Thyroid gland (tissue), 4 donors: Measurements from ENCODE around the gene SPG21.

Source experiments
- CTCF ChIP-seq, 6 experiments: fragments of 200-600 bp in 3 of 6; fragments of 450-650 bp in 3 of 6; sonication (generic) in 3 of 6; IDR thresholded peaks; one replicate each; pipeline ENCODE4 v1.5.1; 2016 to 2019; ENCODE audit warnings: antibody characterized with exemption in 6 of 6, mild to moderate bottlenecking in 2 of 6, inconsistent platforms in 1 of 6, moderate library complexity in 1 of 6
- POLR2A ChIP-seq, 2 donors: fragments of 450-650 bp; IDR thresholded peaks; one replicate each; pipeline ENCODE4 v1.6.1; 2017; ENCODE audit warnings: antibody characterized with exemption in 2 of 2, mild to moderate bottlenecking in 2 of 2, moderate library complexity in 1 of 2

DNA sequence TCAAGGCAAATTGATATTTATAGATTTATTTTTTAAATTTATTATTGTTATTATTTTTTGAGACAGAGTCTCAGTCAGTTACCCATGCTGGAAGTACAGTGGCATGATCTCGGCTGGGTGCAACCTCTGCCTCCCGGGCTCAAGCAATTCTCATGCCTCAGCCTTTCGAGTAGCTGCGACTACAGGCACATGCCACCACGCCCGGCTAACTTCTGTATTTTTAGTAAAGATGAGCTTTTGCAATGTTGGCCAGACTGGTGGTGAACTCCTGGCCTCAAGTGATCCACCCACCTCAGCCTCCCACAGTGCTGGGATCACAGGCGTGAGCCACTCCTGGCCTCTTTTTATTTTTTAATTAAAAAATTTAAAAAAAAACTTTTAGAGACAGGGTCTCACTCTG lies 19.0 kb downstream of the SPG21 start:
- TF ChIP-seq CTCF (IDR thresholded peaks at IDR 0.05) (no peak), POLR2A (IDR thresholded peaks at IDR 0.05) (no peak)
